CD14-positive monocyte (primary cell): Measurements from ENCODE around the gene ZDHHC11B. TPM values are rescaled to one million over a fixed set of nuclear protein-coding genes. Genes with fewer than 3 reads are reported as not detected.
"Not testable (repeated sequence)": the region's sequence is repeated elsewhere in the genome, so short reads cannot be mapped to it uniquely, and the experiment has no call there.

ENCODE experiments used
- DNase-seq, 3 donors: peaks; one replicate each; pipeline ENCODE4 v3.0.0-alpha.2; 2011 to 2022
- H2AFZ ChIP-seq: 2 replicates; pipeline ENCODE4 v1.6.0; 2012; ENCODE audit warnings: mild to moderate bottlenecking, low read depth, low read length, inconsistent platforms; ENCODE audit not compliant: insufficient read depth, poor library complexity, severe bottlenecking
- H3K27ac ChIP-seq, 2 donors: 1 replicate in 1 of 2; 2 replicates in 1 of 2; pipeline ENCODE4 v1.5.1; 2012 to 2013; ENCODE audit warnings: low read length in 2 of 2, control low read depth in 1 of 2, inconsistent platforms in 1 of 2, low read depth in 1 of 2, mild to moderate bottlenecking in 1 of 2
- H3K27me3 ChIP-seq, 2 donors: one replicate each; pipeline versions ENCODE4 v1.6.0 to v1.6.1; 2011 to 2013; ENCODE audit warnings: low read length in 2 of 2; ENCODE audit not compliant: control insufficient read depth in 2 of 2, insufficient read depth in 2 of 2
- H3K36me3 ChIP-seq, 2 donors: replicated peaks in 1 of 2; 1 replicate in 1 of 2; 2 replicates in 1 of 2; pipeline versions ENCODE4 v1.5.1 to v1.6.1; 2012 to 2013; ENCODE audit warnings: low read length in 2 of 2, control low read depth in 1 of 2, inconsistent platforms in 1 of 2, mild to moderate bottlenecking in 1 of 2; ENCODE audit not compliant: insufficient read depth in 2 of 2, control insufficient read depth in 1 of 2
- H3K4me1 ChIP-seq, 2 donors: 1 replicate in 1 of 2; 2 replicates in 1 of 2; pipeline versions ENCODE4 v1.5.1 to v1.6.1; 2012 to 2013; ENCODE audit warnings: low read length in 2 of 2, control low read depth in 1 of 2, inconsistent platforms in 1 of 2, mild to moderate bottlenecking in 1 of 2, moderate library complexity in 1 of 2; ENCODE audit not compliant: insufficient read depth in 2 of 2, control insufficient read depth in 1 of 2
- H3K4me2 ChIP-seq: replicated peaks from 2 replicates; pipeline ENCODE3; 2012; ENCODE audit warnings: low read length, moderate library complexity, mild to moderate bottlenecking; ENCODE audit not compliant: poor library complexity, severe bottlenecking; ENCODE audit errors: extremely low read depth
- H3K4me3 ChIP-seq, 3 experiments: fragments of 200-600 bp in 1 of 3; sonication (generic) in 1 of 3; replicated peaks in 1 of 3; 1 replicate in 2 of 3; 2 replicates in 1 of 3; pipeline ENCODE4 v1.5.1; 2011 to 2013; ENCODE audit warnings: low read length in 3 of 3, mild to moderate bottlenecking in 3 of 3, control low read depth in 2 of 3, low read depth in 2 of 3, inconsistent platforms in 1 of 3, moderate library complexity in 1 of 3
- H3K79me2 ChIP-seq: 2 replicates; pipeline ENCODE4 v1.6.0; 2012; ENCODE audit warnings: mild to moderate bottlenecking, control low read depth, inconsistent platforms, low read length, moderate library complexity; ENCODE audit not compliant: insufficient read depth
- H3K9ac ChIP-seq: 2 replicates; pipeline ENCODE4 v1.6.0; 2017; ENCODE audit warnings: low read length, mild to moderate bottlenecking; ENCODE audit not compliant: insufficient read depth, poor library complexity, severe bottlenecking
- H3K9me3 ChIP-seq, 2 donors: replicated peaks in 1 of 2; 1 replicate in 1 of 2; 2 replicates in 1 of 2; pipeline versions ENCODE4 v1.5.1 to v1.6.1; 2012 to 2013; ENCODE audit warnings: low read length in 2 of 2, control low read depth in 1 of 2; ENCODE audit not compliant: control insufficient read depth in 1 of 2, insufficient read depth in 1 of 2
- H4K20me1 ChIP-seq: 2 replicates; pipeline ENCODE4 v1.6.0; 2012; ENCODE audit warnings: mild to moderate bottlenecking, low read length, control low read depth, moderate library complexity; ENCODE audit not compliant: insufficient read depth
- H3K27ac Mint-ChIP-seq, 7 donors: one replicate each; pipeline ENCODE4 v1.8.0; 2020; ENCODE audit warnings: mild to moderate bottlenecking in 7 of 7, mixed read lengths in 7 of 7, moderate library complexity in 6 of 7, inconsistent platforms in 2 of 7
- H3K27me3 Mint-ChIP-seq, 3 donors: one replicate each; pipeline ENCODE4 v1.8.0; 2021 to 2022; ENCODE audit warnings: low read depth in 3 of 3, mild to moderate bottlenecking in 3 of 3, mixed read lengths in 3 of 3, moderate library complexity in 3 of 3, inconsistent platforms in 1 of 3
- H3K36me3 Mint-ChIP-seq, 2 donors: one replicate each; pipeline ENCODE4 v1.8.0; 2020; ENCODE audit warnings: mixed read lengths in 2 of 2, inconsistent platforms in 1 of 2, mild to moderate bottlenecking in 1 of 2
- H3K4me1 Mint-ChIP-seq: one replicate; pipeline ENCODE4 v1.8.0; 2020; ENCODE audit warnings: mild to moderate bottlenecking, mixed read lengths
- H3K4me3 Mint-ChIP-seq, 2 donors: one replicate each; pipeline ENCODE4 v1.8.0; 2020; ENCODE audit warnings: mild to moderate bottlenecking in 2 of 2, mixed read lengths in 2 of 2, moderate library complexity in 1 of 2
- H3K9me3 Mint-ChIP-seq, 7 donors: one replicate each; pipeline ENCODE4 v1.8.0; 2020 to 2022; ENCODE audit warnings: mixed read lengths in 7 of 7, mild to moderate bottlenecking in 6 of 7, moderate library complexity in 6 of 7, inconsistent platforms in 2 of 7
- WGBS: methylation state at CpG from one replicate; pipeline ENCODE4 v1.1.5; 2013; ENCODE audit warnings: missing lambda C conversion rate; ENCODE audit not compliant: insufficient coverage; 5-methylcytosine and 5-hydroxymethylcytosine counted together
- intact Hi-C, 2 donors: fragments of 100-400 bp; cut with micrococcal nuclease; formaldehyde crosslinking; loops; one replicate each; pipeline versions ENCODE4 v1.15.0 to v1.15.1; 2023
- polyA plus RNA-seq, 3 donors: library from polyadenylated mRNA; depleted of rRNA in 1 of 3; unstranded in 2 of 3; stranded (reverse) in 1 of 3; fragments of 300-500 nt in 2 of 3; fragments of >200 nt in 1 of 3; fragmentation: Illumina TruSeq in 2 of 3; gene quantifications; 1 replicate in 2 of 3; 2 replicates in 1 of 3; pipeline ENCODE4 v1.2.3, GENCODE V29; 2012 to 2021

Gene ZDHHC11B
- polyA plus RNA-seq, 3 donors, result not detected

DNA sequence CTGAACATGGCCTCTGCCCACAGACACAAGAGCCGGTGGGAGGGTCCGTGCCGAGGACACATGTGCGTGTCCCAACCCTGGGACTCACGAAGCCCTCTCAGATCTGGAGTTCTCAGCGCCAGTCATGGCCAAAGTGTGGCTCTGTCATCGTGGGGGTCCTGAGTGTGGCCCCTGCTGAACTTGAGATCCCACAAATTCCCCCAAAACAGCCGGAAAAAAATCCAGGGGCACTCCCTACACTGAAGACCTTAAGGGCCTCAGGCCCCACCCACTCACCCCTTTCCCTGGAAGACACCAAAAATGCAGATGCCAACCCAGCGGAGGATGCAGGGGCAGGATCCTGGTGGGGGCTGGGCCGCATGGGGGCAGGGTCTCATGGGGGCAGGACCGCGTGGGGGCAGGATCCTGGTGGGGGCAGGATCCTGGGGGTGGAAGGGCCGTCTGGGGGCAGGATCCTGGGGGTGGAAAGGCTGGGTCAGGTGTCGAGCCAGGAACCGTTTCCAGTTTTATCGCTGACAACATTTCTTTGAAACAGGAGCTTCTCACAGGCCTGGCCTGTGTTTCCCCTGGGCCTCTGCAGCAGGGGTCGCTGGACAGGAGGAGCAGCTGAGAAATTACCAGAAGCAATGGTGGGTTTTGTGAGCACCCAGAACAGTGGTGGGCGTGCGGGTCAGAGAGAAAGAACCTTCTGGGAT is 13.3 kb downstream of the ZDHHC11B start:
- H3K36me3 ChIP-seq, H2AFZ ChIP-seq, H3K4me2 ChIP-seq, H3K36me3 Mint-ChIP-seq, H3K9ac ChIP-seq, H3K79me2 ChIP-seq, H3K27ac ChIP-seq, H3K27ac Mint-ChIP-seq, H3K9me3 Mint-ChIP-seq, intact Hi-C loops, DNase-seq, H3K4me1 ChIP-seq, H4K20me1 ChIP-seq, H3K4me1 Mint-ChIP-seq, H3K27me3 Mint-ChIP-seq, H3K4me3 Mint-ChIP-seq, H3K4me3 ChIP-seq, H3K9me3 ChIP-seq, H3K27me3 ChIP-seq: not testable (repeated sequence)
- 82% methylated on average over 10 of the region's 19 CpGs for WGBS

DNA sequence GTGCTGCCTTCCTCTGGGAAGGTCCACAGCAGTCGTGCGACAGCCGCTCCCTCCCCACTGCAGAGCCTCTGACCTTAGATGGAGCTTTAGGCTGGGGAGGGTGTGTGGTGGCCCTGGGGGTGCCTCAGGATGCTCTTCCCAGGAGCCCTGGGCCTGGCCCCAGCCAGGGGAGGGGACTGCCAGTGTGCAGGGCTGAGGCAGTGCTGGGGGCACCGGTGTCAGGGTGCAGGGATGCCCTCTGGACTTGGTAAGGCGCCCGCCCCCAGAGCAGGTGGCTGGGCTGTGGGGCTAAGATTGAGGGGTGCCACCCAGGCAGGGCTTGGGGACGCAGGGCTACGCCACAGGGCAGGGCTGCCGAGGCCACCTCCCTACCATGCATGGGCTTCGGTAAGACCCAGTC is 13.9 kb downstream of the ZDHHC11B start:
- H3K9ac ChIP-seq, intact Hi-C loops, H3K27me3 ChIP-seq, H3K4me3 ChIP-seq, H3K4me3 Mint-ChIP-seq, H3K79me2 ChIP-seq, H3K27ac Mint-ChIP-seq, H2AFZ ChIP-seq, H4K20me1 ChIP-seq, DNase-seq, H3K4me2 ChIP-seq, H3K4me1 ChIP-seq, H3K4me1 Mint-ChIP-seq, H3K27me3 Mint-ChIP-seq, H3K9me3 Mint-ChIP-seq, H3K9me3 ChIP-seq, H3K27ac ChIP-seq, H3K36me3 Mint-ChIP-seq, H3K36me3 ChIP-seq: not testable (repeated sequence)
- 82% methylated on average over 3 of the region's 10 CpGs for WGBS

DNA sequence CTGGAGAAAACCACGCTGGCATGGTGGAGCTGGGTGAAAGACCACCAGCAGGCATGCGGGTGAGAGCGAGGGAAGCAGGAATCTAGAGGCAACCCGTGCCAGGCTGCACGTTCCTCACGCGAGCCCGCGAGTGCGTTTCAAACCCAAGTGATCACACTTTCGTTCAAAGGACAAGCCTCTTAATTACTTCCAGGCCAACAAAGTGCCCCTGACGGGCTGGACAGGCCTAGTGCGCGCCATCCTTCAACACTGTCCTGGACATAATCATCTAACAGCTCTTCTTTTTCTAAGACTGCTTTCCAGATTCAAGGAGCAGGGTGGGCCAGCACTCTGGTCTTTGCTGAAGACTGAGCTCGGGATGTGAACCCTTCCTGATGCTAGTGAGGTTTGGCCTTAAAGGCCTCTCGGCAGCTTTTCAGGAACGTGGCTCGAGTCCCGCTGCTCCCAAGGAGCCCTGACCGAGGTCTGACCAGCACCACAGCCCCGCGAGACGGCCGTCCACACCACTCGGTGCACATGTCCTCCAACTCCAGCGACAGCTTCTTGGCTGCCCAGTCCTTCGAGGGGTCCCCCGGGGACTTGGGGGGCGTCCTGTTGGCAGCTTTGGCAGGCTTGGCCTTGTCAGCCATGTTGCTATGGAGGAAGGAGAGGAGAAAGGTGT is 14.9 kb downstream of the ZDHHC11B start:
- H3K4me3 Mint-ChIP-seq, H3K27ac Mint-ChIP-seq, intact Hi-C loops, H3K4me3 ChIP-seq, H3K27me3 ChIP-seq, H2AFZ ChIP-seq, H3K9me3 Mint-ChIP-seq, H3K4me1 ChIP-seq, H3K9me3 ChIP-seq, H3K27me3 Mint-ChIP-seq, DNase-seq, H3K9ac ChIP-seq, H3K36me3 Mint-ChIP-seq, H3K36me3 ChIP-seq, H3K27ac ChIP-seq, H3K4me2 ChIP-seq, H3K79me2 ChIP-seq, H3K4me1 Mint-ChIP-seq, H4K20me1 ChIP-seq: not testable (repeated sequence)
- 88% methylated on average over 15 of the region's 29 CpGs for WGBS
